Keratinocyte (primary cell): ENCODE data around the gene MTUS2. TPM values are rescaled to one million over a fixed set of nuclear protein-coding genes. Genes with fewer than 3 reads are reported as not detected.

Source experiments
- DNase-seq: peaks from one replicate; pipeline ENCODE4 v3.0.0-alpha.2; 2011; ENCODE audit warnings: low read depth, missing footprints, low spot score
- FAIRE-seq: peaks from 2 replicates; lab custom pipeline; 2011; peaks lifted over from hg19 to GRCh38; lab: Jason Lieb, UNC
- H2AFZ ChIP-seq: 2 replicates; pipeline ENCODE4 v1.6.0; 2012; ENCODE audit warnings: low read length, control low read depth, inconsistent platforms; ENCODE audit not compliant: control insufficient read depth
- H3K27ac ChIP-seq: 2 replicates; pipeline ENCODE4 v1.5.1; 2011; ENCODE audit warnings: low read length; ENCODE audit not compliant: control insufficient read depth, insufficient read depth
- H3K27me3 ChIP-seq: 3 replicates; pipeline ENCODE4 v1.6.0; 2011; ENCODE audit warnings: low read length; ENCODE audit not compliant: control insufficient read depth, insufficient read depth; ENCODE audit errors: extremely low read depth
- H3K36me3 ChIP-seq, 2 experiments: 2 replicates in 1 of 2; 3 replicates in 1 of 2; pipeline ENCODE4 v1.5.1; 2011; ENCODE audit warnings: low read length in 2 of 2, mild to moderate bottlenecking in 1 of 2; ENCODE audit not compliant: control insufficient read depth in 2 of 2, insufficient read depth in 2 of 2; ENCODE audit errors: extremely low read depth in 1 of 2
- H3K4me1 ChIP-seq: 3 replicates; pipeline ENCODE4 v1.5.1; 2011; ENCODE audit warnings: low read length; ENCODE audit not compliant: control insufficient read depth, insufficient read depth; ENCODE audit errors: extremely low read depth
- H3K4me2 ChIP-seq: 3 replicates; pipeline ENCODE4 v1.6.0; 2011; ENCODE audit warnings: low read depth, low read length; ENCODE audit not compliant: control insufficient read depth, insufficient read depth; ENCODE audit errors: extremely low read depth
- H3K4me3 ChIP-seq, 3 experiments: fragments of 200-600 bp in 1 of 3; sonication (generic) in 1 of 3; 2 replicates in 2 of 3; 3 replicates in 1 of 3; pipeline ENCODE4 v1.5.1; 2011 to 2016; ENCODE audit warnings: low read length in 3 of 3, mild to moderate bottlenecking in 3 of 3, control low read depth in 2 of 3, inconsistent platforms in 1 of 3, low read depth in 1 of 3, mixed read lengths in 1 of 3, mixed run types in 1 of 3, moderate library complexity in 1 of 3; ENCODE audit not compliant: control insufficient read depth in 2 of 3, insufficient read depth in 2 of 3; ENCODE audit errors: extremely low read depth in 1 of 3
- H3K79me2 ChIP-seq: 2 replicates; pipeline ENCODE4 v1.6.0; 2012; ENCODE audit warnings: low read length; ENCODE audit not compliant: control insufficient read depth, insufficient read depth
- H3K9ac ChIP-seq: 3 replicates; pipeline ENCODE4 v1.6.0; 2011; ENCODE audit warnings: low read length; ENCODE audit not compliant: control insufficient read depth, insufficient read depth; ENCODE audit errors: extremely low read depth
- H3K9me1 ChIP-seq: 3 replicates; pipeline ENCODE4 v1.6.0; 2011; ENCODE audit warnings: low read length; ENCODE audit not compliant: control insufficient read depth, insufficient read depth; ENCODE audit errors: extremely low read depth
- H3K9me3 ChIP-seq: 2 replicates; pipeline ENCODE4 v1.5.1; 2012; ENCODE audit warnings: low read depth, low read length; ENCODE audit not compliant: control insufficient read depth
- H4K20me1 ChIP-seq: 3 replicates; pipeline ENCODE4 v1.6.0; 2011; ENCODE audit warnings: low read length; ENCODE audit not compliant: control insufficient read depth, insufficient read depth; ENCODE audit errors: extremely low read depth
- CTCF ChIP-seq, 3 experiments: IDR thresholded peaks in 1 of 3; conservative IDR thresholded peaks in 1 of 3; optimal IDR thresholded peaks in 1 of 3; 2 replicates in 2 of 3; 3 replicates in 1 of 3; pipeline versions ENCODE3 to v1.5.1; 2011; ENCODE audit warnings: low read length in 3 of 3, mild to moderate bottlenecking in 3 of 3, moderate library complexity in 2 of 3, control low read depth in 1 of 3, inconsistent platforms in 1 of 3; ENCODE audit not compliant: insufficient read depth in 2 of 3; ENCODE audit errors: extremely low read depth in 1 of 3
- EZH2 ChIP-seq: IDR thresholded peaks from one replicate; pipeline ENCODE4 v1.6.1; 2012; ENCODE audit warnings: inconsistent platforms, mild to moderate bottlenecking, low read length, moderate library complexity
- dilution Hi-C: fragments of 300-500 bp; cut with MboI; formaldehyde crosslinking; loops from one replicate; pipeline ENCODE4 v1.7.0; 2020; ENCODE audit warnings: low sequenced_read_pairs; ENCODE audit not compliant: extremely low pct_ligation_motif_present
- polyA plus RNA-seq, 5 experiments: library from polyadenylated mRNA; depleted of rRNA in 3 of 5; stranded (reverse) in 3 of 5; stranded (forward) in 1 of 5; unstranded in 1 of 5; fragments of >200 nt; gene quantifications; 1 replicate in 1 of 5; 2 replicates in 3 of 5; 3 replicates in 1 of 5; pipeline versions ENCODE4 v1.2.1 to v1.2.3, GENCODE V29; 2011 to 2012; ENCODE audit warnings: missing spikeins in 2 of 5, low read depth in 1 of 5, low replicate concordance in 1 of 5

The MTUS2 gene
- polyA plus RNA-seq, 1 donor (not counting 4 experiments of a cell fraction or from before 2014, with no cell fraction given): 0.17 TPM

GRCh38 chr13:29486551-29486950, 666.4 kb downstream of the MTUS2 start:
- Histone ChIP-seq H3K27ac (no peak overlapping the region), H3K4me1 (no peaks in the 10 kb centered on the region), H3K4me2 (no peak overlapping the region), H3K9ac (no peak overlapping the region), H3K9me3 (no peaks in the 10 kb centered on the region), H4K20me1 (no peaks in the 10 kb centered on the region), H3K9me1 (no peaks in the 10 kb centered on the region), H3K4me3 (no peak overlapping the region), H3K36me3 (no peaks in the 10 kb centered on the region), H3K79me2 (no peaks in the 10 kb centered on the region), H3K27me3 (peaks cover 7% of the 10 kb centered on the region), H2AFZ (no peak overlapping the region)
- TF ChIP-seq CTCF (optimal IDR thresholded peaks at IDR 0.05 in 1 of 3, IDR thresholded peaks at IDR 0.05 in 1 of 3, conservative IDR thresholded peaks at IDR 0.05 in 1 of 3; ENCODE audit: extremely low read depth in 1 of 3, insufficient read depth in 2 of 3, low read length in 3 of 3) (no peak), EZH2 (no peak)
- FAIRE-seq (no peak), DNase-seq (no peak)
- dilution Hi-C loops: no loop called here

GRCh38 chr13:29487466-29488454, 667.6 kb downstream of the MTUS2 start:
- H3K4me2 ChIP-seq: no peak overlapping the region
- no peaks in the 10 kb centered on the region for H4K20me1 ChIP-seq
- no peaks in the 10 kb centered on the region for H3K36me3 ChIP-seq
- FAIRE-seq (no peak), DNase-seq (no peak)
- no peak overlapping the region for H2AFZ ChIP-seq
- H3K9me3 ChIP-seq: no peaks in the 10 kb centered on the region
- no peaks in the 10 kb centered on the region for H3K79me2 ChIP-seq
- no peak overlapping the region for H3K4me3 ChIP-seq
- no peak for TF ChIP-seq CTCF (optimal IDR thresholded peaks at IDR 0.05 in 1 of 3, IDR thresholded peaks at IDR 0.05 in 1 of 3, conservative IDR thresholded peaks at IDR 0.05 in 1 of 3; ENCODE audit: extremely low read depth in 1 of 3, insufficient read depth in 2 of 3, low read length in 3 of 3)
- TF ChIP-seq EZH2: no peak
- no peaks in the 10 kb centered on the region for H3K9me1 ChIP-seq
- peaks cover 7% of the 10 kb centered on the region for H3K27me3 ChIP-seq
- H3K9ac ChIP-seq: no peak overlapping the region
- H3K27ac ChIP-seq: no peak overlapping the region
- no peaks in the 10 kb centered on the region for H3K4me1 ChIP-seq
- dilution Hi-C loops: no loop called here
